Activated naive CD4-positive, alpha-beta T cell treated with anti-CD3 and anti-CD28 coated beads, Interleukin-2, amount 50 U/mL, for 16 hours (primary cell): ENCODE data around the gene HYI.

Experiments used
- DNase-seq: peaks from one replicate; pipeline ENCODE4 v3.0.0-alpha.2; 2020

The HYI gene

DNA sequence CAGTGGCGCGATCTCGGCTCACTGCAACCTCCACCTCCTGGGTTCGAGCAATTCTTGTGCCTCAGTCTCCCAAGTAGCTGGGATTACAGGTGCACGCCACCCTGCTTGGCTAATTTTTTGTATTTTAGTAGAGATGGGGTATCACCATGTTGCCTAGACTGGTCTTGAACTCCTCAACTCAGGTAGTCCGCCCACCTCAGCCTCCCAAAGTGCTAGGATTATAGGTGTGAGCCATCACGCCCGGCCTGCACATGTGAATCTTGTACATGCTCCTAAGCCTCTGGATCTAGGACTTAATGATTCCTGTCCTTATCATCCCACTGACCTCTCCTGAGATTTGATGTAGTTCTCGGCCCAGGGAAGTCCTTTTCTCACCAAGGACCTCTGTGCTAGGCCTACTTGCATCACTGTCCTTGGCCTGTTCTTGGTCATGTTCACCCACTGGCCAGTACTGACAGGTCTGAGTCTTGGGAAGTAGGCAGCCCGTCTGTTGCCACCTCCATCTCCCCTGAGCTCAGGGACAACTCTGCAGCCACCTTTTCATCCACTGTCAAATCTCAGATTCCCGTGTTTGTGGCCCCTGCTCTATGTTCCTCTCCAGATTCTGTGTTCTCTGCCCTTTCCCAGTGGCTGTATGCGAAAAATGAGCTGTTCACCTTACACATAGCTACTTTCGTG lies 9.4 kb downstream of the HYI start:
- DNase-seq: peak; percentile 0

DNA sequence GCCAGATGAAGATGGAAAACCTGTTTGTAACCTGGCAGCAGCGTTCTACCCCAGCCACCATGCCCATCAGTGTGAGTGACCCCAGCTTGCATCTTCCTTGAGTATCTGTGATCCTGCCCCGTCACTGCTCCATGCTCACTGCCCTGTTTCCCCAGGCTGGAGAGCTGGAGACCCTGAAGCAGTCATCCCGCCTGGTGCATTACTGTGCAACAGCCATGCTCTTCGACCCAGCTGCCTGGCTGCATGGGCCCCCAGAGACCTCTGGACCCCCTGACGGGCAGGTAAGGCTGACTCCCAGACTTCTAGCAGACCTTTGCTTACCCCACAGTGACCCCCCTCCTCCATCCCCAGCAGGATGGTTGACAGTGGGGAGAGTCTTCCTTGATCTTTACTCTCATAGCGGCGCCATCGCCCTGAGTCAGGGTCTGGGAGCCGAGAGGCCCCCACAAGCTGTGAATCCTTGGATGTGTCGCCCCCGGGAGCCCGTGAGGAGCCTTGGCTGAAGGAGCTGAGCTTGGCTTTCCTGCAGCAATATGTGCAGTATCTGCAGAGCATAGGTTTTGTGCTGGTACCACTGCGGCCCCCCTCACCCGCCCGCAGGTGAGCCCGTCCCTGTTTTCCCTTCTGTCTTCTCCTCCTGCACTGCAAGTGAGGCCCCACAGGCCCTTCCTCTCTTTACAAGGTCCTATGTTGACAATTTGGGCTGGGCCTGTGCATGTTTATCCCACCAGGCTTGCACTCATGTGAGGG lies 10.4 kb downstream of the HYI start:
- DNase-seq: peak; percentile 4

DNA sequence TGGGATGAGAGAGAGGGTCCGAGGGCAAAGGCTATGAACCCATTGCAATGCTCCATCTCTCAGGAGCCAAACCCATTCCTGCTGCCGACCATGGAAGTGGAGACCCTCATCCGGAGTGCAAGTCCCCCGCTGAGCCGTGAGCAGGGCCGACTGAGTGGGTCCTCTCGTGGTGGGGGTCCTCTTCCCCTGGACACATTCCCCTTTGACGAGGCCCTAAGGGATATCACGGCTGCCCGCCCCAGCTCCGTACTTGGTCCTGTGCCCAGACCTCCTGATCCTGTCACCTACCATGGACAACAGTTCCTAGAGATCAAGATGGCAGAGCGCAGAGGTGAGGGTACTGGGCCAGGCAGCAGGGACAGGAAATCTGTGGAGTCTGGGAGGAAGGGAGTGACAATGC lies 11.0 kb downstream of the HYI start:
- peak; percentile 9 for DNase-seq

DNA sequence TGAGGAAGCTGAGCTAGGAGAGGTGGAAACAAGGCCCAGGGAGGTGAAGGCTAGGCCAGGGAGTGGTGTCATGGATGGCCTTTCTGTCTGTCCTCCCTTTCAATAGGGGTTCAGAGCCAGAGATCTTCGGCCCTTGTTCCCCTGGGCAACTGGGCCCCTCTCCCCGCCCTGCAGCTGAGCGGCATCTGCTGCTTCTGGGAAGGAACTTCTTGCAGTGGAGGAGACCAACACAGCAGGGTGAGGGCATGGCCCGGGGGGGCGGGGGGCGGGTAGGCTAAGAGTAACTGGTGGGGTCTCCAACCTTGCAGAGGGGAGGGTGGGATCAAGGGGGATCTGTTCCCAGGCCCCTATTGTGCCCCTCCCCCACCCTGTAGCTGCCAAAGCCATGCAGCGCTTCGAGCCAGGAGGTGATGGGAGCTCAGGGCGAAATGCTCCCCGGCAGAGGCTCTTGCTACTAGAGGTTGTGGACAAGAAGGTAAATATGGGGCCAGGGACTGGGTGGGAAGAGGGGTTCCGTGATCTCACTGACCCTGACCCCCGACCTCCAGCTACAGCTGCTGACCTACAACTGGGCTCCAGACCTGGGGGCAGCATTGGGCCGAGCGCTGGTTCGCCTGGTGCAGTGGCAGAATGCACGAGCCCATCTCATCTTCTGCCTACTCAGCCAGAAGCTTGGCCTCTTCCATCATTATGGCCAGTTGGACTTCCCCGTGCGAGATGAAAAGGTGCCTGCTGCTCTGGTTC lies 11.7 kb downstream of the HYI start:
- peak; percentile 2 for DNase-seq

DNA sequence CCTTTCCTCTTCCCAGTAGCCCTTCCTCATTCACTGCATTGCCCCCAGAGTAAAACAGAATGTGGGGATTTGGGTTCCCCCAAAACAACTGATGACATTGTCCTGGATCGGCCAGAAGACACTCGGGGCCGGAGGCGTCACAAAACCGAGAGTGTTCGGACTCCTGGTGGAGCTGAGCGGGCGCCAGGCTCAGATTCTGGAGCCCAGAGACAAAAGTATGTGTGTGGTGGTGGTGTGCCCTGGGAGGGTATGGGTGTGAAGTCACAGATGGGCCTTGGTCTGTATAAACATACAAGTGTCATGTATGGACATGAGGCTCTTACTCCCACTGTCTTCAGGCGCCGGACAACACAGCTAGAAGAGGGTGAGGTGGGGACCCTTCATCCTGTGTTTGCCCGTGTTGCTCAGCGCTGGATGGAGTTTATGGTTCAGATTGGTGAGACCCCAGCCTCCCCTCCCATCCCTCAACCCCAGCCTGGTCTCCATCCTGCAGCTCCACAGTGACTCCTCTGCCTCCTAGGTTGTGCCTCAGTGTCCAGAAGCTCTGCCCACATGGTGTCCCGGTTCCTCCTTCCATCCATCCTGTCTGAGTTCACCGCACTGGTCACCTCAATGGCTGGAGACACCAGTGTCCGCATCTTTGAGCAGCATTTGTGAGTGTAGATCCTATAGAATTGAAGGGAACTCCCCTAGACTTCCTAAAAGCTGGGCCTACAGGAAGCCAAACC lies 12.4 kb downstream of the HYI start:
- no peak for DNase-seq

DNA sequence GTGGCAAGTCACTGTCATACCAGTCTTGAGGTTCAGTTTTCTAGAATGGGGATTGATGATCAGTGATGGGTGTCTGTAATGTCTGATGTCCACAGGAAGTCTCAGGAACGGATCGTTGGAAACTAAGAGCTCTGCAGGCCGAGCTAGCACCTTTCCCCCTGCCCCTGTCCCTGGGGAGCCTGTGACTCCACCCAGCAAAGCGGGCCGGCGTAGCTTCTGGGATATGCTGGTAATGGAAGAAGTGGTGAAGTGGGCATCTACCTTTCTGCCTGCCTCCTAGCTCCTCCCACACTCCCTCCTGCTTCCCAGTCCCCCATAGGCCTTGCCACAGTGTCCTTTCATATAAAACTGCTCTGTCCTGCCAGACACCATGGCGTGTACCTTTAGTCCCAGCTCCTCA lies 13.4 kb downstream of the HYI start:
- DNase-seq: peak; percentile 5

DNA sequence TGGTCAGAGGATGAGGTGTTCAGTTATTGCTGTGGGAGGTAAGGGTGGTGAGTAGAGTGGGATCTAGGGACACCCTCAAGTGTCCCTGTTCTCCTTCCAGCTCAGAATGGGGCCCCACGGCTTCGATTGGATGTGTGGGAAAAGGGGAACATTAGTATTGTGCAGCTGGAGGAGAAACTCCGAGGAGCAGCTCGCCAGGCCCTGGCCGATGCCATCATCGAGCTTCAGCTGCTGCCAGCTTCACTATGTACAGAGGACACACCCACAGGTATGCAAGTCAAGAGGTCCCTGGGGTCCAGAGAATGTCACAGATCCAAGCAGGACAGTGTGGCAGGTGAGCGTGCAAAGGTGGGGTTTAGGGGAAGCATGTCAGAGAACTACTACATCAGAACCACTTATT lies 13.9 kb downstream of the HYI start:
- peak; percentile 3 for DNase-seq

DNA sequence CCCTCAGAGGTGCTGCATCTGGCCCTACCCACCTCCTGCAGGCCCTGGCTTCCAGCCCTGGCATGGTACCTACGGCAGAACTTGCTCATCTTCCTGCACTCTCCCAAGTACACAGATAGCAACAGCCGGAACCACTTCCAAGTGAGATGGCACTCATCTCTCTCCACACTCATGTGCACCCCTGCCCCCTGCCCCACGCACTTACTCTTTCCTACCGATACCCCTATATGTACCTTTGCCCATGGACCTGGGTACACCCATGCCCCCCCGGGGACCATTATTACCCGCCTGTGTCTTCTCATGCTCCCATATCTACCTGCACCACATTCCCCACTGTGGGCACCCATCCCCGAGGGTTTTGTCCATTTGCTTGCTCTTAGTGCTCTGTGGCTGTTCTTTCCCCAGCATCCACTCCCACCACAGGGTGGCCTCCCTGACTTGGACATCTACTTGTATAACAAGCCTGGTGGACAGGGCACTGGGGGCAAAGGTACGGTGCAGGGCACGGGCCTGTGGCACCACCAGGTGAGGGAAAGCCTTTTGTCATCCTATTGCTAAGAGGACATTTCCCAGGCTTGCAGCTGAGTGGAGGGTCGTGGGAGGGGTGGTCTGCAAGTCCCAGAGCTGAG lies 14.7 kb downstream of the HYI start:
- DNase-seq: peak; percentile 5

DNA sequence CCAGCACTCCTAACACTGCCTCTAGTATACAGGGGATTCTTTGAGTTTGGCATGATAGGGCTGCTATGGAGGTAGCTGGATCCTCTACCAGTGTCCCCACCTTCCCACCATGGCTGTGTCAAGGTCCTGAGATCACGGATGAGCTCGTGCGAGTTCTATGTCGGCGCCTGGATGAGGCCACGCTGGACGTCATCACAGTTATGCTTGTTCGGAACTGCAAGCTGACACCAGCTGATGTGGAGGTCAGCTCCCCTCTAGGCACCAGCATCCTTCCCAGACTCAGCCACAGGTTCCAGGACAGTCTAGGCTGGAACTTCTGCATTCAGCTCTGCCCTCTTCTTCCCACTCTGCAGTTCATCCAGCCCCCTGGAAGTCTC lies 15.2 kb downstream of the HYI start:
- peak; percentile 1 for DNase-seq

DNA sequence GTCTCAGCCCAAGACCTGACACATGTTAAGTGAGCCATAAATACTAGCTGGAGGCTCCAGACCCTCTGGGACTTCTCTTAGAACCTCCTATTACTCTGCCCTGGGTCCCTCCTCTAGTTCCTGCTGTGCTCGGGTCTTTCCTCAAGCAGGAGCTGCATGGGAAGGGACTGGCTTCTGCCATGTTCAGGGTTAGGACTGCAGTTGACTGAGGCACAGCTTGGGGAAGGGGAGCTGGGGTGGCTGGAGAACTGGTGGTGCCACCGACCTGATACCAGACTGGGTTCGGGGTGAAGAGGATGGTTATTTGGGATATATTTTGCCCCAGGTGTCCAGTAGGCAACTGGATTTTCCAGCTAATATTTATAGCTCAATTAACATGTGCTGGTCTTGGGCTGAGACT lies 15.7 kb downstream of the HYI start:
- DNase-seq: no peak

DNA sequence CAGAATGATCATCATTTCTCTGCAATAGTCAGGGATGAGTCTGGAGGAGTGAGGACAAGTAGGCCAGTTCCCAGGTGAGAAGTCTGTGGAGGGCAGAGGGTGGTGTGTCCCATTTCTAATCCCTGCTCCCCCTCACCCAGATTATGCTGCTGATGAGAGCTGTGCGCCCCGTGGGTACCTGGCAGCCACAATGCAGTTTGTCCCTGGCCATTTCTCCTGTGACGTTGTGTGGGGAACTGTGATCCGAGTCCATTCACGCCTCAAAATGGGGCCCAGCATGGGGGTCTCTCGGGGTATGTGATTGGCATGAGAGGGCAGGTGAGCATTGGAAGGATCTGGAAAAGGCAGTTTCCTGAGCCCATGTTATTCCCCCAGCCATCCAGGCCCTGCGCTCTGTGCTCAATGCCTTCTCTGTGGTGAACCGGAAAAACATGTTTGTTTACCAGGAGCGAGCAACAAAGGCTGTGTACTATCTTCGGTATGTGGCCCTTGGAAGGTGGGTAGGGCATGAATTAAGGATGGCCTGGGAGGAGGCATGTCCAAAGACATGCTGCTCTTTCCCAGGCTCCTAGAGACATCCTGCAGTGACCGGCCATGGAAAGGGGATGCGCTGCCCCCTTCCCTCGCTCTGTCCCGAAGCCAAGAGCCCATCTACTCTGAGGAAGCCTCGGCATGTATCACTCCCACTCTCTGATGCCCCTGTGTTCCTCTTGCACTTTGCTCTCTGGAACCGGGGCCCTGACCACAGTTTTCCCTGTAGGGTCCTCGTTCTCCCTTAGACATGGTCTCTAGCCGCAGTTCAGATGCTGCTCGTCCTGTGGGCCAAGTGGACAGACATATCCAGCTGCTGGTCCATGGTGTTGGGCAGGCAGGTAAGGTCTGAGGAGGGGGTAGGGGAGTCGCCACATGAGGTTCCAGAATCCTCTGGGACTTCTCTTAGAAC lies 16.4 kb downstream of the HYI start:
- peak; percentile 5 for DNase-seq

DNA sequence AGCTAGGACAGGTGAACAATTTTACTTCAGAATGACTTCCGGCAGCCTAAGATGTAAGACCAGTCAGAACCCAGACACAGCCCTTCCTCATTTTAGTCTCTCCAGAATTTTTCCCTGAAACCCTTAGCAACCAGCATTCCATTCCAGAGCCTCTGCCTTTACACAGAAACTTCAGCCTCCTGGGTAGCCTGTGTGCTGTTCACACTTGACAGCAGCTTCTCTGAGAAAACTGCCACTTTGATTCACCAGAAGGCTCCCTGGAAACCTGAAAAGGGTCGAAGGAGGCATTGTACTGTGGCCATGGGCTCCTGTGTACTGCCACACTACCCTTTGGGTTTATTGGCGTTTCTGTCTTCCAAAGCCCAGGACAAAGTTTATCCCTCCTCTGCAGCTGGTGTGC lies 17.4 kb downstream of the HYI start:
- peak; percentile 0 for DNase-seq

DNA sequence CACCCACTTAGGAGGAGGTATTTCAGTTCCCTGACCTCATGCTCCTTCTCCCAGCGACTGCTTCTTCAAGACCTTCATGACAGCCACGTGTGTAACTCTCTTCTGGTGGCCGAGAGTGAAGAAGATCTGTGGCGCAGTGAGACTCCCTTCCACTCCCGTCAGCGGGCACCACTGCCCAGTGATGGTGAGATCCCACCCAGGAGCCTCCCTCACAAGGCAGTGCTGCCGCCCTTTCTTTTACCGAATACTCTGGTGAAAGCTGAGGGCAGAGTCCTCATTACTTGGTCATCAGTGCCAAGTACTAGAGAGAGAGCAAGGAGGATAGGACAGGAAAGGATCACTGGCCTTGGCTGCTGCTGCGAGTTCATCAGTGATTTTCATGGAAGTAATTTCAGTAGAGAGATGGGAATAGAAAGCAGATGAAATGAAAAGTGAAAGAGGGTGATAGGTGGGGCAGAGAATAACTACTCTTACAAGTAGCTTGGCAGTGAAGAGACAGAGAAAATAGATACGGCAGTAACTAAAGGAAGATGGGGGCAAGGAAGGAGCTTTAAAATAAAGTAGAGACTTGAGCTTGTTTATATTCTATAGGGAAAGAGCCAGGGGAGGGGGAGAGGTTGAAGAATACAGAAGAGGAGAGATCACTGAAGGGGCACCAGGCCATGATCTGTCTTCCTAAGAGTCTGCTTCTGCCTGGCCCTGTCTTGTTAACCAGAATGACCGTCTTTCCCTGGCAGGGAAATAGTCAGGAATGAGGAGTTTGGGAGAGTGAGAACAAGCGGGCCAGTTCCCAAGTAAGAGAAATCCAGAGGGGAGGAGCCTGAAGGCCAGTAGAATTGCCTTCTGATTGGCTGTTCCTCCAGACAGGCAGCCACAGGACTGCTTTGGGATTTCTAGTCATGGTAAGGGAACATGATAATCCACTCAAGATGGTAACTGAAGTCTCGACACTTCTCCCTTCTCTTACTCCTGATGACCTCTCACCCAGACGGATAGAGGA lies 18.3 kb downstream of the HYI start:
- DNase-seq: peak; percentile 1

DNA sequence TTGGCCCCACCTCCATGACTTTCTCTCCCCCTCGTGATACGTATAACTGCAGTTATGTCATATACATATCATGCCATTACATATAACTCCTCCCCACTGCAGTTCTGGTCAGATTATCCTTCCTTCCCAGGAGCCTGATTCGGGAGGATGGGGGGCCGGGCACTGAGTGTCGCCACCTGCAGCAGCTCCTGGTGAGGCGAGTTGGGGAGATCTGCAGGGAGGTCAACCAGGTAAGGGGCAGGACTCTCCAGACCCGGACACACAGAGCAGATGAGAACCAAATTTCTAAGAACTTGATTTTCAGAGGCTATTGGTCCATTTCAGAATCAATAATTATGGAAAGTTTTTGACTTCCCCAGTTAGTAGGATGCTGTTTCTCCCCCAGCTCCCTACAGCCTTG lies 19.5 kb downstream of the HYI start:
- DNase-seq: no peak

DNA sequence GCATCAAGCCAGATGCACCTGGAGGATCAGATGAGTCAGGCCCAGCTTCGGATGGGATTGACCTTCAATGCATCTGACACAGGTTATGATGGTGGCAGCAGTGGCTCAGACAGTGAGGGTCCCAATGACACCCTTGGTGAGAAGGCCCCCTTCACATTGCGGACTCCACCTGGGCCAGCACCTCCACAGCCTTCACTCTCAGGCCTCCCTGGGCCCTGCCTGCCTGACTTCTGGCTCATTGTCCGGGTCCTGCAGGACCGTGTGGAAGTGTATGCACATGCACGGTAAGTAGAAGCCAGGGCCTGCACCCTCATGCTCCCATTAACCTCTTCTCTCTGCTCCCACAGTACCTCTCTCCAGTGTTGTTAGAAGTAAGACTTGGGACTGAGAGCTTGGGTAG lies 20.8 kb downstream of the HYI start:
- DNase-seq: peak; percentile 1

DNA sequence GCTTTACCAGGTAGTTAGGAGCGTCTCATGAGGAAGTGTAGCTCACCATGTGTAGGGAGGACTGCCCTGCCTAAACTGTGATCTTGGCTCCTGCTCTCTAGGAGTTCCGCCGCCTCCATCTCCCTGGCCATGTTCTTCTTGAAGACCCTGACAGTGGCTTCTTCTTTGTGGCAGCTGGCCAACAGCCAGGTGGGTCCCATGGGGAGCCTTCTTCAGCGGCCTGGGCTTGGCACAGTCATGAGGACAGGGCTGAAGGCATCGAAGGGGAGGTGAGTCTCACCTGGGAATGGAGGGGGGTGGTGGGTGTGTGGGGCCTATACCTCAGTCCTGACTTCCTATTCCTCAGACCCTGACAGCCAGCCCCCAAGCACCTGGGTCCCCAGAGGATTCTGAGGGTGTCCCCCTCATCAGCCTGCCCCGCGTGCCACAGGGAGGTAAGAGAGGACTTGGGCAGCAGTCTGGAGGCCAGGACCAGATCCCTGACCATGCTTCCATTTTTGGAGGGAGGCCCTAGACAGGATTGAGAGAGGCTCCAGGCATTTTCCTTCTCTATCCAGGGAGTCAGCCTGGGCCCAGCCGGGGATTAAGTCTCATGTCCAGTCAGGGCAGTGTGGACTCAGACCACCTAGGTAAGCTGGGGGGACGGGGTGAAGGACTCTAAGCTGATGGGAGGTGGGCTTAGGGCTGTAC lies 21.4 kb downstream of the HYI start:
- peak; percentile 8 for DNase-seq

DNA sequence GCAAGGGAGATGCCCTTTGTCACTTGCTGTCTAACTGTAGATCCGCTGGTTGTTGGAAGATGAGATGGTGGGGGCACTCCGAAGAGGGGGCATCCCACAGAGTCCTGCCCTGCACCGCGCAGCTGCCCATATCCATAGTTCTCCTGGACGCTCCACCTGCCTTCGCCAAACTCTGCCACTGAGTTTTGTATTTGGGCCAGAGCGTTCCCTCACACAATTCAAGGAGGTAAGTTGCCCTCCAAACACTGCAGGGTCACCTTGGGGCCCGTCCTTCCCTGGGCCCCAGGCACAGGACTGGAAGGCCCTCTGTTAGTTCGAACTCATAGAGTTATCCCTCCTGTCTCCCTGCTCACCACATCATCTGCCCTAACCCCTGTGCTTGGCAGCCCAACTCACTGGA lies 22.1 kb downstream of the HYI start:
- DNase-seq: peak; percentile 2

DNA sequence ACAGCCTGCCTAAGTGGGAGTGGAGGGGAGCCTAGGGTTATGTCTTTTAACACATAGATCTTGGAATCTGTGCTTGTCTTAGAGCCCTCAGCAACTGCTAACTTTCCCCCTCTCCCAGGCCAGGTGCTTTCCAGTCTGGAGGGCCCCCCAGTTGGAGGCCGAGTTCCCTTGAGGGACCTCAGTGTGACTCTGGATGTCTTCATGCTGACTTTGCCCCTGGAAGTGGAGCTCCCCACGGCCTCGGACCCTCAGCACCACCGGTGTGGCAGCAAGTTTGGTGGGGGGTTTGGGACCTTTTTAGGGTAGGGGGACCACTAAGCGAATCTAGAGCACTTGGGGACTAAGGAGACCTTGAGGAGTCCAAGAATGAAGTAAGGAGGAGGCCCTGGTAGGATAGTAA lies 22.9 kb downstream of the HYI start:
- peak; percentile 1 for DNase-seq

DNA sequence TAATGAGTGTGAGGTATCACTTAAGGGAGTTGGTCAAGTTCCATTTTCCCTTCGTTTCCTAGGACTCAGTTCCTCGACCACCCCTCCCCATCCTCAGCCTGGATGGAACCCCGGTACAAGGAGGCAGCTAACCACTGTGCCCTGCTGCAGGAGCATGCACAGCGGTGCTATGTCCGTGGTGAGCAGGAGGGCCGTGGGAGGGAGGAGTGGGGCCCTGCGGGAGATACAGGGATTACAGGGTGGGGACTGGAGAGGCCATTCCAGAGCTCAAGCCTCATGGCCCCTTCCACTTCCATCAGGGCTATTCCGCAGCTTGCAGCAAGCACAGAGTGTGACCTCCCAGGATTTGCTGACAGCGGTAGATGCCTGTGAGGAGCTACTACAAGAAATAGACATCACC lies 25.8 kb downstream of the HYI start:
- no peak for DNase-seq

DNA sequence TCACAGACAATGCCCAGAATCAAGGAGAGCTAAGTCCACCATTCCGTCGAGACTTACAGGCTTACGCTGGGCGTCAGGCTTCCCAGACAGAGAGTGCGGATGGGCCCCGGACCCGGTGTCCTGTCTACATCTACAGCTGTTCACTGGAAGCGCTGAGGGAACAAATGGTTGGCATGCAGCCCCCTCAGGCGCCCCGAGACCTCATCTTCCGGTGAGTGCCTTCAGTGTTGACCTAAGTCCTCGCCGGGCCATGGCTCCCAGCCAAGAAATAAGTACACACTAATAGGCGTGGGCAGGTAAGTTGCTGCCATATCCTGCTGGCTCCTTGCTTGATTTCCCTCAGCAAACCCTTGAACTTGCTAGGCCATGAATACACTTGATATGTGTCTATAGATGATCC lies 26.2 kb downstream of the HYI start:
- DNase-seq: no peak
